Activated T-cell treated with anti-CD3 and anti-CD28 coated beads for 24 hours (primary cell): ENCODE results near the gene BCL6.

Experiments
- DNase-seq: peaks from one replicate; pipeline ENCODE4 v3.0.0-alpha.2; 2020; ENCODE audit warnings: low read depth

Gene BCL6

DNA sequence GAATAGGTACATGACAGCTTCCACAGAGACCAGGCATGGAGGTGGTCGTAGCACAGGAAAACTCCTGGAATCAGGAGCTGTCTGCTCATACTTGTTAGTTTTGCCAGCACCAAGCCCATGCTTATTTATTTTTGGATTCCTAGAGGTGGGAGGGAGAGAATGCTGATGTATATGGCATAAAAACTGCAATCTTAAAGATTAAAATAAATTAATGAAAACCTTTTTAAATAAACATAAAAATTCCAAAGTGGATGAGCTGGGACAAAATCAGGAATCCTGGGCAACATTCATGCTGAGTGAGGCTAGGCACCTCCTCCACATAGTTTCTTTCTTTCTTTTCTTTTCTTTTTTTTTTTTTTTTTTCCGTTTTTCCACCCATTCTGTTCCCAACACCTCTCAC is 14.3 kb upstream of the BCL6 start:
- no peak for DNase-seq

GRCh38 chr3:187758318-187758955 is 13.2 kb upstream of the BCL6 start:
- no peak for DNase-seq

GRCh38 chr3:187753516-187753915 is 8.2 kb upstream of the BCL6 start:
- no peak for DNase-seq

GRCh38 chr3:187750513-187751123 is 5.3 kb upstream of the BCL6 start:
- DNase-seq: no peak

- no peak for DNase-seq
Observed at GRCh38 chr3:187750006-187750512, 4.8 kb upstream of the BCL6 start.

DNA sequence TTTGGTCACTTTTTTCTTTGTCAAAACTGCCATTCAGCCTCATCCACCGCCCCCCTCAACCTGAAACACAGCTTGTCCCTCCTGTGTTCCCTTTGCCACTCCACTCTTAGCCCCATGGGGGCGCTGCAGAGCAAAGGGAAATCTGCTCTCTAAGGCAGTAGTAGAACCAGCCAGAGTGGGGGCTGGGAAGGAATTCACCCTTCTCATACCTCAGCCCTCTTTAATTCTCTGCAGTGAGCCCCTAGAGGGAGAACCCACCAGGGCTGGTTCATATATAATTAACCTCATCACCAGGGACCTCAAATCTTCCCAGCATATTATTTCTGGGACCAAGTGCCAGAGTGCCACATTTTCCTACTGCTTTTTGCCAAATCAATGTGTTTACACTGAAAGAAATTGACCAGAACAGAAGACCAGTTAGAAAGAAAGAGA is 2.8 kb upstream of the BCL6 start:
- DNase-seq: peak; percentile 88

DNA sequence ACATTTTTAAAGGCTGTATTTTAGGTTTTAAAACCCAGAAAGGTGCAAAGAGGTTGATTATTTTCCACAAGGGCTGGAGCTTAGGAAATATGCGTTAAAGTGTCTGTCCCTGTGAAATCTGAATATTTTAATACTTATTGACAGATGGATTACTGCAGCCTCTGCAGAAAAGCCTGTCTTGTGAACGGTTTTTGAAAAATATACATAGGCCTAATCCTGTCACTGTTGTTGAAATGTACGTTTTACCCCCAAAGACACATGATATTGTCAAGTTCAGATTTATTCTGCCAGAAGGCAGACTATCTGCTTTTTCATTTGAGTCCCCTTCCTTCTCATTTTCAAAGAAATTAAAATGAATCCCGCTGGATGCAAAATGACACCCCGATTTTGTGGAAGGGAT is 2.2 kb upstream of the BCL6 start:
- DNase-seq: no peak

GRCh38 chr3:187746442-187747281 is 1.4 kb upstream of the BCL6 start:
- DNase-seq: no peak

DNA sequence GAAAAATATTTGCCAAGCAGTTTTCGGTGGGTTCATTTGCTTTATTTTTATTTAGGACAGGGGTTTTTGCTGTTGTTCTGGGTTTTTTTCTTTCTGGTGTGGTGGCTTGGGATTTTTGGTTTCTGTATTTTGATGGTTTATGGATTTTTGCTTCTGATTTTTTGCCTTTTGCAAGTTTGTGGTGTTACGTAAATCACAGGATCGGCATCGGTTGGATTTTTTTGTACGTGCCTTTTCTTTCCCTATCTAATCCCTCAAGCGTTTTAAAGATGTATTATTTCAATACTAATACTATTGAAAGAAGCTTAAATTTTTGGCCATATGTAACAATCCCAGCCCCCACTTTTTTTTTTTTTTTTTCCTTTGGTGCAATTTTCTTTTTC is 782 bp upstream of the BCL6 start:
- no peak for DNase-seq

GRCh38 chr3:187744169-187745151 is 808 bp downstream of the BCL6 start:
- peak; percentile 36 for DNase-seq

DNA sequence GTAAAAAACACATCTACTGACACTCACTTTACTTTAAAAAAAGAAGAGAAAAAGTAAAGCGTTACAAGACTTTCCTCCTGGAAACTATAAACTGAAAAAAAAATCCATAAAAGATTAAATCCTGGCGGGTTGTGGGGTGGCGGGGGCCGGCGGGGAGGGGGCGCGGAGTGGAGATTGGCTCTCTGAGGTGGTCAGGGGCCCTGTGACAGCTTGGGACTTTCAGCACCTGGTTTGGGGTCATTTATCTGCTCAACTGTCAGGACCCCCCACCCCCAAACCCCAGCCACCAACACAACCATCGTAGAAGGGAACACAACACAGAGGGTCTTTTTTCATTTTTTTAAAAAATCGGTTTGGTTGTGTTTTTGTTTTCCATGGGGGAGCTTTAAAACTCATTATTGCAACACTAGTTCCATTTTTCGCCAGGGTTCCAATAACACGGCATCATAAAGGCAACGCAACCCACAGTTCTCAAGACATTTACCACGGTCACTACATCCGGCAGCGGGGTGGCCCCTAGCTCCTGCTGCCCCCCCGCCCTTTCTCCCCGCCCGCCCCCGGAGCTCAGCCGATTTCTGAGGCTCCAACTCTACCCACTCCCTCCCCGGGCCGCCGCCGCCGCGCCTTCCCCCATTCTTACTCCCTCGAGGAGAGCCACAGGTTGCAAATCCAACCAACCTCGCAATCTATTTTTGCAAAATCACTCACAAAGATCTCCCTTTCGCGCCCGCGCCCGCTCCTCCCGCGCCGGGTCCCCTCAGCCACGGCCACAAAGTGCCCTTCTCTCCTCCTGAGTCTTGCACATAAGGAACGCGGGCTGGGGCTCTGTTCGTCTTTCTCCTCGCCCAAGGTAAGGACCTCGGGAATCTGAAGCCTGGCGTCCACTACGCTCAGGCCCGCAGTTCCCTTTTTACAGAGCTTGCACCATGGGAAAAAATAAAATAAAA is 1.8 kb downstream of the BCL6 start:
- DNase-seq: peak; percentile 42

DNA sequence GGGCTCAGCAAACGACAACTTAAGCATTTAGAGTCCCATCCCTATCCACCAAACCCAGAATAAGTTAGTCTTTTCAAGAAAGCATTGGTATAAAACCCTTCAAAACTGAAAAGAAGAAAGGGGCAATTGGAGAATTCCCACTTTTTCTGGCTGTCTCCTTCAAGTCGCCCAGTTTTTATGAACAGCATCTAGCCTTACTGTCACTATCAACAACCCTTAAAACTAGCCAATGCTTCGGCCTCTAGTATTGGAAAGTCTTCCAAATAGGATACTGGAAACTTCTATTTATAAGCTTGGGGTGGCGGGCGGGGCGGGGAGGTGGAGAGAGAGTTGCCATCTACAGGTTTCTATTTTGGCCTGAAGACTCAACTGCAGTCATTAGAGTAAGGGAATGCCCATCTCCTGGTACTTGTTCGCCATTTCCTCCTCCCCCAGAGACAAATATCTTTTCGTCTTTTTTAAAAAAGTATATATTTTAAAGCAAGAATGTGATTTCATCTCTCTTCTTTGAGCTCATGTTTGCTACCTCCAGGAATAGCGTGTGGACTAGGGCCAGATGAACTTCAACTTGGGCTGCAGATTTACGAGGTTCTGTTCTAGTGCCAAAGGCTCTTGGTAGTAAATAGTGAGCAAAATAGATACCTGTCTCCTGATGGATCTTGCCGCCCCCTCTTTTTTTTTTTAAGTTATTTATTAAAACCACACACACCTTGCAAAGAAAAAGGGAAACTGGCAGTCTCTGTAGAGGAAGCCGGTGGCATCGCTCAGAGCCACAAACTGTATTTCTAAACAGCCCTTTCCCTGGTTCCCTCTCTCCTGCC is 2.7 kb downstream of the BCL6 start:
- DNase-seq: no peak

GRCh38 chr3:187741403-187742350 is 3.6 kb downstream of the BCL6 start:
- DNase-seq: peak; percentile 66

GRCh38 chr3:187740421-187741399 is 4.6 kb downstream of the BCL6 start:
- peak; percentile 60 for DNase-seq

- DNase-seq: peak; percentile 71
Observed at GRCh38 chr3:187739561-187740332, 5.5 kb downstream of the BCL6 start.

DNA sequence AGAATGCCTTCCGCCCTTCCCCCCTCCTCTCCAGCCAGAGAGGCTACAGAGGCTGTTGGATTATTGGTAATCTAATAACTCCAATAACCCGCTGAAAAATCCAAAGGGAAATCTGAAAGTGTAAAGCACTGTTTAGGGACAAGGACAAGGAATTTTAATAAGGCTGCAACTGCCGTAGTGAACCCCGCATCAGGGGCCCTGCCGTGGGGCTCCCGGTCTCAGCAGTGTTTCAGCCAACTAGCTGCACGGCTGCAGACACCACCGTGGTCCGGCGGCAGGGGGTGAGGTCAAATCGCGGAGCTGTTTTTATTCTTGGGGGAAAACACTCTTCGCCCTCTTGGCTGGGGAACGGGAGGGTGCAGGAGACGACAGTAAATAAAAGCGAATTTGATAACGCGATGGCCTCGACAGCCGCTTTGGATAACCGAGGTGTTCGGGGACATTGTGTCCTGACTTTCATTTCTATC is 6.1 kb downstream of the BCL6 start:
- DNase-seq: no peak
